GM21717 (cell line): ENCODE data around the gene KRT85.
"Not testable (repeated sequence)": the region's sequence is repeated elsewhere in the genome, so short reads cannot be mapped to it uniquely, and the experiment has no call there.

Source experiments
- ATAC-seq: cut with Tn5 transposase; IDR thresholded peaks from one replicate; pipeline ENCODE4 v1.9.1; 2021; ENCODE audit warnings: mild to moderate bottlenecking, moderate library complexity; ENCODE audit not compliant: unreplicated experiment

Gene KRT85

DNA sequence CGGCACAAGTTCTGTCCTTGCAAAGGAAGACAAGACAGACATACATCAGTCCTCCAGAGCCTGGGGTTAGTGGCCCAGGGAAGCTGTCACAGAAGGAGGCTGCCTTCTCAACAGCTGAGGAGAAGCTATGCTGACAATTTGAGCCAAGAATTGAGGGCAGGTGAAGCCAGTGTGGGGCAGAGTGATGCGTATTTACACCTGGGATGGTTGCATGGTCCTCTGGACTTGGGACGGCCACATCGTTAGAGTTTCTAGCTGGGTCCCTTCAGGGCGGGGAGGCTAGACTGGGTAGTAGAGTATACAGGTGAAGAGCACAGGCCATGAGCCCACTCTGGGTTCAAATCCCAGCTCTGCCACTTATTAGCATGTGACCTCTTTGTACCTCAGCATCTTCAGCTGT, 16.5 kb downstream of the KRT85 start:
- ATAC-seq, result no peak

DNA sequence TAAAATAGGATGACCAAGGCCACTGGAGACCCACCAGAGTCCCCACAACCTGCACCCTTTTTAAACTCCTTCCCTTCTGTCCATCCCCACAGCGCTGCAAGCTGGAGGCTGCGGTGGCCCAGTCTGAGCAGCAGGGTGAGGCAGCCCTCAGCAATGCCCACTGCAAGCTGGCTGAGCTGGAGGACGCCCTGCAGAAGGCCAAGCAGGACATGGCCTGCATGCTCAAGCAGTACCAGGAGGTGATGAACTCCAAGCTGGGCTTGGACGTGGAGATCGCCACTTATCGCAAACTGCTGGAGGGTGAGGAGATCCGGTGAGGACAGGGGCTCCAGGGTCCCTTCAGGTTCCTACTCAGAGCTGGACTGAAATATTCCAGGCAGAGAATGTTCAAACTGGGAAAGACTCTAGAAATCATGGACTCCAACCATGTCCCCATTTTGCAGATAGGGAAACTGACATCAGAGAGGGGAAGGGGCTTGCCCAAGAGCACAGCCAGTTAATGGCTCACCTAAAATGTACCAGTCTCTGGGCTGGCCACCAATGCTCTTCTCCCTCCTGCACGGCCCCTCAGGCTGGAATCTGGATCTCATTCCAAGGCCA, 17.2 kb downstream of the KRT85 start:
- ATAC-seq, result no peak

DNA sequence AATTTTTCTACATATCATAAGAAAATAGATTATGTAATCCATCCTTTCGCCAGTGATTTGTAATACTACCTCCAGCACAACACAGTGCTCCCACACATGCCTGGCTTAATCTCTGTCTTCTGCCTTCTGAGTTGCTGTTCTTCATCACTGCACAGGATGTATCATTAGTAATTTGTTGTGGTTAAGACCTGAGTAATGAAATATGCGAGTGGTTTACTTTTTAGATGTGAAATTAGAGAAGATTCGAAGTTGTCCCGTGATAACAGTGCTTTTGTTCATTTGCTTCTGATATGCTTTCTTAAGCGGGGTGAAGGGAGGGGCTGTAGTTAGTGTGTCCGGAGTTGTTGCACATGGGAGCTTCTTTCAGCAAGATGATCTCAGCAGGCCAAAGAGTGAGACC, 18.1 kb downstream of the KRT85 start:
- no peak for ATAC-seq

DNA sequence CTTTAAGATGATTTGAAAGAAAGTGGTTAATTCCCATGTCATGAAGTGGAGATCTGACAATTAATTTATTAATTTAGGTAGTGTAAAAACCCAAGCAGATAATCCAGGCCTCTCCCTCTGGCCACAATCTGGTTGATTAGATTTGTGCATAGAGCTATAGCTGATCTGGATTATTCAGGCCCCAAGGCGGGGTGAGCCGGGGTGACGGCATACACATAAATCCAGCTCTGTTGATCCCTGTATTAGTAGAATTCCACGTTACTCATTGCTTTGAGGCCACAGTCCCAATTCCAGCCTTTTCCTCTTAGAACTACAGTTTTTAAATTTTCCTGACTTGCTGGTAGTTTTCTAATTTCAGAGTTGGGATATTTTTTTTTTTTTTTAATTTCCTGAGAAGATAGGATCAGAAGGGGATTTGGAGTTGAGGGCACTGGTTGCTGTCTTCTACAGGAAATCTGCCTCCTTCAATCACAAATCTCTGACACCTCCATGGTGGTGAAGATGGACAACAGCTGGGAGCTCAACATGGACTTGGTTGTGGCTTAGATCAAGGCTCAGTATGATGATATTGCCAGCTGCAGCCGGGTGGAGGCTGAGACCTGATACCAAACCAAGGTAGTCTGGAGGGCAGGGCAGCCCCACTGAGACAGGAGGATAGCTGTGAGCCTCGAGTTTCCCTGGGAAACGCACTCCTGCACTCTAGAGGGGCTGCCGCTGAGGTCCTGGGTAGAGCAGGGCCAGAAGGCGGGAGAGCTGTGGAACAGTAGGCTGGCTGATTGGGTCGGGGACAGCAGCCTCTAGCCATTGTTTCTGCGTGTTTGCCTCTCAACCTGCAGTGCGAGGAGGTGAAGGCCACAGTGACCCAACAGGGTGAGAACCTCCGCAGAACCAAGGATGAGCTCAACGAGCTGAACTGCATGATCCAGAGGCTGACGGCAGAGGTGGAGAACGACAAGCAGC, 19.4 kb downstream of the KRT85 start:
- ATAC-seq, result no peak

DNA sequence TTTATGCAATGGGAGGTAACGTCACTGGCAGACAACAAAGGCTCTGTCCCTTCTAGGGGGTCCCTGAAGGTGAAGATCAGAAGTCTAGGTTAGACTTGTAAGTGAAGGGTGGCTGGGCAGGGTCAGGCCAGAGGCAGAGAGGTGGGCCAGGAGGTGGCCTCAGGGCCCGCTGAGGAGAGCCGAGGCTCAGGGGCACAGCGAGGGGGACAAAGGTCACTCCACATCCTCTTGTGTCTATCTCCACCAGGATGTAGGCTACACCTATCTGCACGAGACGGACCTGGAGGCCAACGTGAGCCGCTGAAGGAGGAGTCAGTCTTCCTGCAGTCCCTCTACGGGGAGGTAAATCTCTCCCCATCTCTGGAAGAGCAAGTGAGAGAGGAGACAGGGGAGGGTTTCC, 20.3 kb downstream of the KRT85 start:
- no peak for ATAC-seq

DNA sequence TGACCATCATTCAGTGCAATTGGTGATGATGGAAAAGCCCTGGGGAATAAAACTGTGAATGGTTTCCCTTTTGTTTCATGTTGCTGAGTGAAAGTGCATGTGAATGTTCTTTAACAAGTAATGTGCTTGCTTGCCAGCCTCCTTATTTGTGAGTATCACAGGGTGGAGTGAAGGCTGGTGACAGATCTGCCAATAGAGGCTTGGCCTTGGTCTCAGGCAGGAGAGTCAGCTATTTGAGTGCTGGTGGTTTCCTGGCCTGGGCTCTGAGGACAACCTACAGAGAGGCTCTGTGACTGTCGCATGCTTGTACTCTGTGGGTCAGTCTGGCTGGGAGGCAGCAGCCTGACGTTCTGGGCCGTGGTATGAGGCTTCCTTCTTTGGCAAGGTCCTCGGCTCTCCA, 20.7 kb downstream of the KRT85 start:
- no peak for ATAC-seq

DNA sequence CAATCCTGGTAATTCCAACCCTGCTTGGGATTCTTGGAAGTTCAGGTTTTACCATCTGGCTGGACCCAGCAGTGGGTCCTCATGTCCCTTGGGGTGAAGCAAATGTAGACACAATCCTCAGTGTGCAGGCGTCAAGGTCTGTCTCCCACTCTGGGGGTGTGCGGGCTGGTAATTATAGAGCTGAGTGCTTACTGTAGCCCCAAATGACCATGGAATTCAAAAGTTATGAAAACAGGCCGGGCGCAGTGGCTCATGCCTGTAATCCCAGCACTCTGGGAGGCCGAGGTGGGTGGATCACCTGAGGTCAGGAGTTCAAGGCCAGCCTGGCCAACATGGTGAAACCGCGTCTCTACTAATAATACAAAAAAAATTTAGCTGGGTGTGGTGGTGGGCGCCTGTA, 22.2 kb downstream of the KRT85 start:
- ATAC-seq, result not testable (repeated sequence)

DNA sequence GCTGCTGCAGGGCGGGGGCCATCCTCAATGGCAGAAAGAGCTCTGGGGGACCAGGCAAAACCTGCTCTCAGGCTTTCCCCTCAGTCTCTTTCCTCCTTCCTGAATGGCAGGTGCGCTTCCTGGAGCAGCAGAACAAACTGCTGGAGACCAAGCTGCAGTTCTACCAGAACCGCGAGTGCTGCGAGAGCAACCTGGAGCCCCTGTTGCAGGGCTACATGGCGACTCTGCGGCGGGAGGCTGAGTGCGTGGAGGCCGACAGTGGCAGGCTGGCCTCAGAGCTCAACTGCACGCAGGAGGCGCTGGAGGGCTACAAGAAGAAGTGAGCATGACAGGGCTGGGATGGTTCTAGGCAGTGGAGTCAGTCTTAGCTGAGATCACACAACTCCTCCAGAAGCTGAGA, 23.2 kb downstream of the KRT85 start:
- no peak for ATAC-seq

DNA sequence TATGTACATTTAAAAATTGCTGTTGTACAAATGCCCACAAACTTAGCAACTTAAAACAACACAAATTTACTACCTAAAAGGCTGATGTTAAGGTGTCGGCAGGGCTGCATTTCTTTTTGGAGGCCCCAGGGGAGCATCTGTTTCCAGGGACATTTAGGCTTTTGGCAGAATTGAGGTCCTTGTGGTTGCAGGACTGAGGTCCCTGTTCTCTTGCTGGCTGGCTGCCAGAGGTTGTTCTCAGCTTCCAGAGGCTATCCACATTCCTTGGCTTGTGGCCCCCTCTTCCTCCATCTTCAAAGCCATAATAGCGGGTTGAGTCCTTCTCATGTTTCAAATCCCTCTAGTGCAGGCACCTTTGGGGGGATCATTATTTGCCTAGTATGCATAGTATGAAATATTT, 23.7 kb downstream of the KRT85 start:
- ATAC-seq, result no peak

DNA sequence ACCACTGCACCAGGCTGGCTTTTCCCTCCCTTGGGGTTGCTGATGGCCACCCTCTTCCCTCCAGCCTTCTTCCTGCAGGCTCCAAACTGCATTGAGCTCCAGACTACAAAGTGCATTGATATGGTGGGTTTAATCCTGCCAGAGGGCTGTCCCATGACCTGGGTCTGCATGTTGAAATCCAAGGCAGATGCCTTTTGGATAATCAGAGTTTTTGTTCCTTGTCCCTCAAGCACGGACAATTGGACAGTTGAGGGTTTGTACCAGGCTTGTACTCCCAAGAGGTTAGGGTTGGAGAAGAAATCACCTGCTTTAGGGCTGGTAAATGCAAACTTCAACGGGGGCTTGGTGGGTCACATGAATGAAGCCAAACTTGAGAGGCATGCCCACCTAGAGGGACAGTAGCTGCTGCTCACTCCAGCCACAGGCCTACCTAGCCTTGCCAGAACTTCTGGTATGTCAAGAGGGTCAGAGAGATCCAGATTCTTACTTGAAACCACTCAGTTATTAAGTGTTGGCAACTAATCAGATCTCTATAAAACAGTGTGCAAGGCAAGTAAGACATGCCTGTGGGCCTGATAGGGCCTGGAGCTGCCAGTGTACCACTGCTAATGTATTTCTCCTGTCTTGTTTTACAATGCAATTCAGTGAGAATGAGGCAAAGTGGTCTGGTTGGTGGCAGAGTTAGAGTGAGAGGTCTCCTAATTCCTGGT, 24.3 kb downstream of the KRT85 start:
- no peak for ATAC-seq

DNA sequence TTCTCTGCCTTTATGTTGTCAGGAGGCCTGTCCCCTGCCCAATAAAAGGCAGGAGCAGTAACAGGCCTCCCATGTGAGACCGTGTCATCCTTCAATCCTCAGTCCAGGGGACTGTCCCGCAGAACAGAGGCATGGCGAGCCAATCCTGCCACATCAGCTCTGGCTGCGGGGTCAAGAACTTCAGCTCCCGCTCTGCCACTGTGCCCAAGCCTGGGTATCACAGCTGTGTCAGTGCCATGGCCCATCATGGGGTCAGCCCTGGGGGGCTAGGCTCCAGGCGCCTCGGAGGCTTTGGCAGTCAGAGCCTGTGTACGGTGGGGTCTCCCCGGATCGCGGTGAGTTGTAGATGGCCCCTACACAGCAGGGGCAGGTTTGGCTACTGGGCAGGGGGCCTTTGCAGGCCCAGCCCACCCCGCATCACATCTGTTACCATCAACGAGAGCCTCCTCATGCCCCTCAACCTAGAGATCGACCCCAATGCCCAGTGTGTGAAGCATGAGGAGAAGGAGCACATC, 26.2 kb downstream of the KRT85 start:
- ATAC-seq, result no peak

DNA sequence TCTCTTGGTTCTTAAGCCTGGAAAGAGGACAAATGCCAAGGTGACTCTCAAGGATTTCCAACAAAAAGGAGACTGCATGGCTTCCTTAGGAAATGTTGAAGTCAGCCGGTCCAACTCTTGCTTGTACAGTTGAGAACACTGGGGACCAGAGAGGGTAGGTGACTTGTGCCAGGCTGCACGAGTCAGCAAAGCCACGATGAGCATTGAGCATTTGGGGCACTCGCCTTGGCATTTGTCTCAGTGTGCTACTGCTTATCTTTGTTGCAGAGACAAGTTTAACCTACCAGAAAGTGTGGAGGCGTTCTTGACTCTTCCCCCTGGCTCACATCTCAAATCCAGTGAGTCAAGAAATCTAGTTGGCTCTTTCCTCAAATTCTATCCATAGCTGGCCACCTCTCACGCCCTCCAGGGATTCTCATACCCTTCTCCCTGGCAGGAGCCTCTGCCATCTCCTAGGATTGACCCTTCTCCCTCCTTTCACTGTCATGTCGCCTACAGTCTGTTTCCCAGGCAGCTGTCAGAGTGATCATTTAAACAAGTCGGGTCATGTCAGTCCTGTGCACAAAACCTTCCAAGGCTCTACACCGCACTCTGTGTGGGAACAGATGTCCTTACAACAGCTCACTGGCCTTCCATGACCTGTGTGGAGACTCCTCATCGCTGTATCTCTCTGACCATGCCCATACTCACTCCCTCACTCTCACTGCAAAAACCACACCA, 28.9 kb downstream of the KRT85 start:
- ATAC-seq, result no peak

DNA sequence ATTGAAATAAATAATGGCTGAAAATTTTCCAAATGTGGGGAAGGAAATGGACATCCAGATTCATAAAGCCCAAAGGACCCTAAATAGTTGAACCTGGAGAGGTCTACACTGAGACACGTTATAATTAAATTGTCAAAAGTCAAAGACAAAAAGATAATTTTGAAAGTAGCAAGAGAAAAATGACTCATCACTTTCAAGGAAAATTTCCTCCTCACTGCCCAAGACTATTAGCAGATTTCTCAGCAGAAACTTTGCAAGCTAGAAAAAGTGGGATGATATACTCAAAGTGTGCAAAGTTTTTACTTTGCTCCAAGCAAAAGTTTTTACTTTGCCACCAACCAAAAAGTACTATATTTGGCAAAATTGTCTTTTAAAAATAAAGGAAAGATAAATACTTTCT, 30.2 kb downstream of the KRT85 start:
- no peak for ATAC-seq

DNA sequence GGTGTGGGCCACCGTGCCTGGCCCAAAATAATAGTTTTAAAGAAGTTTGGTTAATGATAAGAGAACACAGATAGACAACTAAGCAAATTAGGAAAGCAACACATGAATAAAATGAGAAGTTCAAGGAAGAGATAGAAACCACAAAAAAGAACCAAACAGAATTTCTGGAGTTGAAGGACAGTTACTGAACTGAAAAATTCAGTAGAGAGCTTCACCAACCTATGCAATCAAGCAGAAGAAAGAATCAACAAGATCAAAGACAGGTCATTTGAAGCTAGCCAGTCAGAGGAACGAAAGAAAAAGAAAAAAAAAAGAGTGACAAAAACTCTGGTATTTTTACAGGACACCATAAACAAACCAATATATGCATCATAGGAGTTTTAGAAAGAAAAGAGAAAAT, 30.6 kb downstream of the KRT85 start:
- ATAC-seq, result no peak

DNA sequence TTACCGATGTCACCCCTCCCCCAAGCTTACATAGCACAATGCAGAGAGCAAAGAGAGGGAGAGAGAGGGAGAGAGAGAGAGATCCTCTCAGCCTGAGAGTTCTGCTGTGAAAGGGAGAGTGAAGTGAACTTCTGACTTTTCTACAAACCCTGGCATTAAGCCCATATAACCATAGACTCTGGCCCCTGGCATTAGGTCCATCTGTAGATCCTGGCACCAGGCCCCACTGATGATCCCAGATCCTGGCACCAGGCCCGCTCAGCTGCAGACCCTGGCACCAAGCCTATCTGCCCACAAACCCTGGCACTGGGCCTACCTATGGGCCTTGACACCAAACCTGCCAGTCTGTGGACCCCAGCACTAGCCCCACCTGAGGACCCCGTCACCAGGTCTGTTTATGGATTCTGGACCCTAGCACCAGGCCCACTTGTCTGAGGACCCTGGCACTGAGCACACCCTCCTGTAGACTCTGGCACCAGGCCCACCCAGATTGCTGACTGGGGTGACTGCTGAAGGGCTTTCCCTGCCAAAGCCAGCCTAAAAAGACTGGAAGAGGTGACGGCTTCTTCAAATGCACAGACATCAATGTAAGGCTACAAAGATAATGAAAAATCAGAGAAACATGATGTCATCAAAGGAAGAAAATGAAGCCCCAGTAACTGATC, 31.6 kb downstream of the KRT85 start:
- ATAC-seq, result no peak

DNA sequence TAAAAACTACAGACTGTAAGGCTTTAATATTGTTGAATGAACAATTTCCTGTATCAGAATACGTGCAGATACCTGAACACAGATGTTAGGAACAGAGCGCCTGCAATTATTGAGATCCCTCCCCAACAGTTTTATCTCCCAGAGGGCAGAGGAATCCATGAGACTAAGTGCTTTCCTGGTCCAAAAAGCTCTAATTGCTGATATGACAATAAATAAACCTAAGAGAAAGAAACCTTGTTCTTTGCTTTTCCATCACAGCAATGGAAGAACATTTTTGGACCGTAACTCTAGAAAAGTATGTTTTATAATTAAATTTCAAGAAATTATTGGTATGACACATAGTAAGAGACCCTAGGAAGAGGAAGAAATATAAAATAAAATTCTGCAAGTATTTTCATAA, 33.1 kb downstream of the KRT85 start:
- no peak for ATAC-seq

DNA sequence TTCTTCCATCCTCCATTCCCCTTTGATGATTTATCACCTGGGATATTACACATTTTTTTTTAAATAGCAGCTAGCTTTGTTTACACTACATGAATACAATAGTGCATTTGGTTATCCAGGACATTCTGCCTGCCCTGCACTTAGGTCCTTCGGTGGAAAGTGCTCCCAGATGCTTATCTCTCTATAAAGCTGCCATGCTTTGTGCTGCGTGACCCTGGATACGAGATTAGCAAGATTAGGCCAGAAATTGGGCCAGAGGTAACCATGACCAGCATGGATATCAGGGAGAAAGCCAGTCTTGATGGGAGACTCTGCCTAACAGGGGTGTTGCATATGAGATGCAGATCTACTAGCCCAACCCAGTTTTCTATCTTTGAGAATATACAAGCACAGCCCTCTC, 34.0 kb downstream of the KRT85 start:
- ATAC-seq, result no peak

DNA sequence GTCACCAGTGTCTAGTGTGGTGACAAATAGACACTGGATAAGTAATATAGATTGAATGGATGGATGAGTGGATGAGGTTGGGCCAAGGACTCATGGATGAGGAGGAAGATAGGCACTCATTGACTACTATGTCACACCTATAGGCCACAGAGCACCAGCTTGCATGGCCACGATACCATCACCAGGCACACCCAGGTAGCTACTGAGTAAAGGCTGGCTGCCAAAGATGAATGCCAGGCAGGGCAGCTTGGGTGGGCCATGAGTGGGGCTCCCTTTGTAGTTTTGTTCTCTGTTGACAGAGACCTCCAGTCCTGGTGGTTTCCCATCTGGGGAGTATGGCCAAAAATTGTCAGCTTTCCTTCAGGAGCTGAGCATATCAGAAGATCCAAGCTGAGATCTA, 34.9 kb downstream of the KRT85 start:
- ATAC-seq, result no peak

DNA sequence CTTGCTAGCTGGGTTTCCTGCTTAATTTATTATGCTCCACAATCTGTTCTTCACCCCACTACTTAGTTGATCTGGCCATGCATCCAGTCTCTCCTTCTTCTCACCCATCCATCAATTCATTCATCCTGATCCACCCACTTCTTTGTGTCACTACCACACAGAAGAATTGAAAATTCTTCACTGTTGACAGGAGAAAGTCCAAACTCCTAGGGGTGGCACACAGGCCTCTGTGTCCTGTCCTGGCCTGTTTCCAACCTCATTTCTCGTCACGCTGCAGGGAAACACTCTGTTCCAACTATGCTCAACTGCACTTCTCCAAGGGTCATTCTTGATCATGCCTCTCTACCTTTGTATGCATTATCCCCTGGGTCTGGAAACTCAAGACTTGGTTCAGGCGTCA, 35.4 kb downstream of the KRT85 start:
- ATAC-seq, result no peak

DNA sequence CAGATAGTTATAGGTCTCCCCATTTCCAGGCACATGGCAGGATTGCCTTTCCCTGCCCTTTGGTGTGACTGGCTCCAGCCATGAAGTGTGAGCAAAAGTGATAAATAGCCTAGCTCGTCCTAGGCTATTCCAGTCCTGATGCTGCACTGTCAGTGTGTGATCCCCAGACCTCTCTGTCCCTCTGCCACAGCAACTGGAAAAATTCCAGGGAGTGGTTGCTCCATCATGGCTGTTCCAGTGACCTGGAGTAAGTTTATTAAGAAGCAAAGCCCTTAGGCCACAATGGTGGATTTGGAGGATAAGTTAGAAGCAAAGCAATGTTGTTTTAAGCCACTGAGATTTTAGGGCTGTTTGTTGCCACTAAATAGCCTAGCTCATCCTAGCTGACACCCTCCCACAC, 36.2 kb downstream of the KRT85 start:
- ATAC-seq, result no peak
